IPS-18a (cell line): Measurements from ENCODE around the gene GJB4.

Experiments
- H3K27ac ChIP-seq: one replicate; pipeline ENCODE4 v1.5.1; 2013; ENCODE audit warnings: low read length
- H3K27me3 ChIP-seq: one replicate; pipeline ENCODE4 v1.6.1; 2013; ENCODE audit warnings: mild to moderate bottlenecking, low read length; ENCODE audit not compliant: control insufficient read depth, insufficient read depth
- H3K36me3 ChIP-seq: one replicate; pipeline ENCODE4 v1.6.1; 2013; ENCODE audit warnings: low read depth, low read length; ENCODE audit not compliant: control insufficient read depth
- H3K4me1 ChIP-seq: one replicate; pipeline ENCODE4 v1.6.1; 2013; ENCODE audit warnings: low read depth, low read length; ENCODE audit not compliant: control insufficient read depth
- H3K4me3 ChIP-seq: one replicate; pipeline ENCODE4 v1.5.1; 2013; ENCODE audit warnings: low read length
- H3K9ac ChIP-seq: one replicate; pipeline ENCODE4 v1.6.1; 2013; ENCODE audit warnings: mild to moderate bottlenecking, low read length, moderate library complexity
- H3K9me3 ChIP-seq: one replicate; pipeline ENCODE4 v1.6.1; 2013; ENCODE audit warnings: low read depth, low read length; ENCODE audit not compliant: control insufficient read depth

Gene GJB4

GRCh38 chr1:34759503-34760357 lies at the start of gene GJB4:
TSS of gene GJB4 (plus strand) at chr1:34759740. CDS start at chr1:34761255, 1,515 bp downstream.
- Histone ChIP-seq H3K9me3 (no peaks in the 10 kb centered on the region), H3K36me3 (no peaks in the 10 kb centered on the region), H3K9ac (no peak within 1 kb of the TSS), H3K27ac (no peak within 1 kb of the TSS), H3K4me1 (peaks cover 12% of the 10 kb centered on the region), H3K27me3 (no peaks in the 10 kb centered on the region), H3K4me3 (no peak within 1 kb of the TSS)

GRCh38 chr1:34710812-34711211 lies 48.7 kb upstream of the GJB4 start:
- no peak overlapping the region for H3K9ac ChIP-seq
- H3K4me1 ChIP-seq: no peaks in the 10 kb centered on the region
- no peak overlapping the region for H3K4me3 ChIP-seq
- no peak overlapping the region for H3K27ac ChIP-seq
- no peaks in the 10 kb centered on the region for H3K9me3 ChIP-seq
- no peaks in the 10 kb centered on the region for H3K36me3 ChIP-seq
- no peaks in the 10 kb centered on the region for H3K27me3 ChIP-seq

GRCh38 chr1:34711485-34711884 lies 48.1 kb upstream of the GJB4 start:
- no peaks in the 10 kb centered on the region for H3K27me3 ChIP-seq
- H3K27ac ChIP-seq: no peak overlapping the region
- H3K36me3 ChIP-seq: no peaks in the 10 kb centered on the region
- H3K9me3 ChIP-seq: no peaks in the 10 kb centered on the region
- H3K4me1 ChIP-seq: no peaks in the 10 kb centered on the region
- no peak overlapping the region for H3K4me3 ChIP-seq
- H3K9ac ChIP-seq: no peak overlapping the region

GRCh38 chr1:34712007-34712688 lies 47.4 kb upstream of the GJB4 start:
- Histone ChIP-seq H3K9ac (no peak overlapping the region), H3K4me3 (no peak overlapping the region), H3K36me3 (no peaks in the 10 kb centered on the region), H3K9me3 (no peaks in the 10 kb centered on the region), H3K27ac (no peak overlapping the region), H3K27me3 (no peaks in the 10 kb centered on the region), H3K4me1 (no peaks in the 10 kb centered on the region)

- no peaks in the 10 kb centered on the region for H3K36me3 ChIP-seq
- H3K4me1 ChIP-seq: no peaks in the 10 kb centered on the region
- H3K9me3 ChIP-seq: no peaks in the 10 kb centered on the region
- no peaks in the 10 kb centered on the region for H3K27me3 ChIP-seq
- H3K9ac ChIP-seq: no peak overlapping the region
- no peak overlapping the region for H3K27ac ChIP-seq
- H3K4me3 ChIP-seq: no peak overlapping the region
Measured at GRCh38 chr1:34713443-34713842, 46.1 kb upstream of the GJB4 start.

- no peaks in the 10 kb centered on the region for H3K4me1 ChIP-seq
- no peaks in the 10 kb centered on the region for H3K36me3 ChIP-seq
- no peak overlapping the region for H3K4me3 ChIP-seq
- H3K27ac ChIP-seq: no peak overlapping the region
- no peak overlapping the region for H3K9ac ChIP-seq
- no peaks in the 10 kb centered on the region for H3K27me3 ChIP-seq
- no peaks in the 10 kb centered on the region for H3K9me3 ChIP-seq
Measured at GRCh38 chr1:34714386-34714785, 45.2 kb upstream of the GJB4 start.

GRCh38 chr1:34715139-34715538 lies 44.4 kb upstream of the GJB4 start:
- no peak overlapping the region for H3K9ac ChIP-seq
- no peaks in the 10 kb centered on the region for H3K4me1 ChIP-seq
- no peaks in the 10 kb centered on the region for H3K27me3 ChIP-seq
- H3K27ac ChIP-seq: no peak overlapping the region
- no peak overlapping the region for H3K4me3 ChIP-seq
- H3K9me3 ChIP-seq: no peaks in the 10 kb centered on the region
- no peaks in the 10 kb centered on the region for H3K36me3 ChIP-seq

GRCh38 chr1:34721241-34721640 lies 38.3 kb upstream of the GJB4 start:
- Histone ChIP-seq H3K9me3 (no peaks in the 10 kb centered on the region), H3K27me3 (no peaks in the 10 kb centered on the region), H3K36me3 (no peaks in the 10 kb centered on the region)

GRCh38 chr1:34721646-34722355 lies 37.7 kb upstream of the GJB4 start:
- Histone ChIP-seq H3K4me3 (no peak overlapping the region), H3K9ac (no peak overlapping the region), H3K27me3 (no peaks in the 10 kb centered on the region), H3K9me3 (no peaks in the 10 kb centered on the region), H3K27ac (no peak overlapping the region), H3K36me3 (no peaks in the 10 kb centered on the region), H3K4me1 (no peaks in the 10 kb centered on the region)

More at GRCh38 chr1:34721241-34721640, 38.3 kb upstream of the GJB4 start:
- H3K27ac ChIP-seq: no peak overlapping the region
- no peaks in the 10 kb centered on the region for H3K4me1 ChIP-seq
- no peak overlapping the region for H3K4me3 ChIP-seq
- H3K9ac ChIP-seq: no peak overlapping the region

GRCh38 chr1:34726861-34727260 lies 32.7 kb upstream of the GJB4 start:
- Histone ChIP-seq H3K4me3 (no peak overlapping the region), H3K27me3 (no peaks in the 10 kb centered on the region), H3K4me1 (no peaks in the 10 kb centered on the region), H3K27ac (no peak overlapping the region), H3K9me3 (no peaks in the 10 kb centered on the region), H3K36me3 (no peaks in the 10 kb centered on the region), H3K9ac (no peak overlapping the region)

- Histone ChIP-seq H3K9ac (no peak overlapping the region), H3K27me3 (no peaks in the 10 kb centered on the region), H3K4me1 (no peaks in the 10 kb centered on the region), H3K36me3 (no peaks in the 10 kb centered on the region), H3K9me3 (no peaks in the 10 kb centered on the region), H3K27ac (no peak overlapping the region), H3K4me3 (no peak overlapping the region)
Measured at GRCh38 chr1:34730485-34730884, 29.1 kb upstream of the GJB4 start.
